ENCODE measurements around the gene SRPK1.

SRPK1 gene

DNA sequence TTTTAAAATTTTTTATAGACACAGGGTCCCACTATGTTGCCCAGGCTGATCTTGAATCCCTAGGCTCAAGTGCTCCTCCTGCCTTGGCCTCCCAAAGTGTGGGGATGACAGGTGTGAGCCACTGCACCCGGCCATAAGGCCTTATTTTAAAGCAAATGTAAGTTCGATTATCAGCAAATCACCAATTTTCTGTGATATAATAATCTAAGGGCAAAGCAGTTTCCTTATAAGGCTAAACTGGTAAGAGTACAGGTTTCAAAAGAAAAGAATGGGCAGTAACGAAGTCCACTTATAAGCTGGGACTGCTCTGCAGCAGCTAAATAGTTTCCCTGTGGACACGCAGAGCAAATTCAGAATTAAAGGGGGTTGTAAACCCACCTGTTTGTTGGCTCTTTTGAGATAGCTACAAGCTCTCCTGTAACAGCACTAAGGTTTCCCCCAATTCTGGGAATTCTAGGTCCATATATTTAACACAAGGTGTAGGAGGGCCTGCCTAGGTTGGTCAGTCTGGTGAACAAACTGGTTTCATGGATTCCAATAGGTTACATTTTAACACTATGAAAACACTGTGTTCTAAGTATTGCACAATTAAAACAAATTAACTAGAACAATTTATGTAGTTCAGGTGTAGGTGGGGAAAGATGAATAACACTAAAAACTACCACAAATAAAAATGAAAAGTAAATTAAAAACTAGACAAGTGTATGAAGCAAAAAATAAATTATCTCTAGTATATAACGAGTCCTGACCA is 89.5 kb downstream of the SRPK1 start:
- no peak for DNase-seq (ENCODE audit: low read depth, low spot score)
- TF ChIP-seq POLR2AphosphoS5 (IDR thresholded peaks at IDR 0.05; ENCODE audit: borderline replicate concordance, low read depth, low read length) (no peak), FOXP2 (optimal IDR thresholded peaks at IDR 0.05; ENCODE audit: control extremely low read depth, extremely low read length, insufficient read depth) (no peak), EZH2 (IDR thresholded peaks at IDR 0.05) (no peak)
- peaks cover 19% of the 10 kb centered on the region for H3K36me3 ChIP-seq (ENCODE audit: insufficient read depth, low read length)

DNA sequence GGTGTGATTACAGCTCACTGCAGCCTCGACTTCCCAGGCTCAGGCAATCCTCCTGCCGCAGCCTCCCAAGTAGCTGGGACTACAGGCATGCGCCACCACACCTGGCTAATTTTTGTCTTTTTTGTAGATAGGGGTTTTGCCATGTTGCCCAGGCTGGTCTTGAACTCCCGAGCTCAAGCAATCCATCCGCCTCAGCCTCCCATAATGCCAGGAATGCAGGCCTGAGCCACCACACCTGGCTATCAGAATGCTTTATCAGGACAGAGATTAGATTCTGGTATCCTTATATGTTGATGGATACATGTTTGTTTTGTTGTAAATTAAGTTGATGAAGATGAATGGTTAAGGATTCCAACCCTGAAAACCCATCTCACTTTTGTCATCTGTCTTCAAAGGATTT is 91.6 kb downstream of the SRPK1 start:
- H3K9ac ChIP-seq (ENCODE audit: insufficient read length): no peak overlapping the region
- DNase-seq (ENCODE audit: low read depth, low spot score): no peak
- H3K9me3 ChIP-seq (ENCODE audit: low read depth, low read length): no peaks in the 10 kb centered on the region
- peaks cover 11% of the 10 kb centered on the region for H3K36me3 ChIP-seq (ENCODE audit: insufficient read depth, low read length)
- TF ChIP-seq POLR2AphosphoS5 (IDR thresholded peaks at IDR 0.05; ENCODE audit: borderline replicate concordance, low read depth, low read length): no peak
- no peak for TF ChIP-seq FOXP2 (optimal IDR thresholded peaks at IDR 0.05; ENCODE audit: control extremely low read depth, extremely low read length, insufficient read depth)
- TF ChIP-seq EZH2 (IDR thresholded peaks at IDR 0.05): no peak
- no peak overlapping the region for H3K4me3 ChIP-seq
- H3K27ac ChIP-seq: no peak overlapping the region

More for the DNA sequence above, 89.5 kb downstream of the SRPK1 start:
- Histone ChIP-seq H3K9me3 (ENCODE audit: low read depth, low read length) (no peaks in the 10 kb centered on the region), H3K4me3 (no peak overlapping the region), H3K9ac (ENCODE audit: insufficient read length) (no peak overlapping the region), H3K27ac (no peak overlapping the region)

DNA sequence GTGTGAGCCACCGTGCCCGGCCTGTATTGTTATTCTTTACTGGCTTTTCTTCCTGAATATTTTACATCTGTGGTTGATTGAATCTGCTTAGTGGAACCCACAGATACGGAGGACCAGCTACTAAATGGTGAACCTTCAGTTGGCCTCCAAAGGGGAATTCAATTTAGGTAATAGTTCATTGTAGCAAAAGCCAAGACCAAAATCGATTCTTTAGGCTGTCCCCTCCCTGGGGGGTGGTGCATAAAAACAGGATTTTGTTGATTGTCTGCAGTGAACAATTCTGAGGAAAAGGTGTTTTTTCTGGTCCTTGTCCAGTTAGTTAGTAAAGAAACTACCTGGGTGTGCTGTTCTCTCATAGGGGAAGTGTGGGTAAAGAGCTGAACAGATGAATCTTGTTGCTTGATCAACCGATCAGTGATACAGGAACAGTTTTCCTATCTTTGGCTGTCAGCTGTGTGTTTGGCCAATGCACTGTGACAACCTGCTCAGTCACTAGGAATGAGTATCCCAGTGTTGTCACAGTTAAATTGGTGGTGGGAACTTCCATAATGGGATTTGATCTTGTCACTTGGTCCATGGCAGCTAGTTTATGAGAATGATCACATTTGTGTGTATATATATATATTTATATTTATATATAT is 96.2 kb downstream of the SRPK1 start:
- Histone ChIP-seq H3K9me3 (ENCODE audit: low read depth, low read length) (no peaks in the 10 kb centered on the region), H3K36me3 (ENCODE audit: insufficient read depth, low read length) (no peaks in the 10 kb centered on the region), H3K4me3 (no peak overlapping the region), H3K27ac (no peak overlapping the region), H3K9ac (ENCODE audit: insufficient read length) (no peak overlapping the region)
- no peak for DNase-seq (ENCODE audit: low read depth, low spot score)
- TF ChIP-seq POLR2AphosphoS5 (IDR thresholded peaks at IDR 0.05; ENCODE audit: borderline replicate concordance, low read depth, low read length) (no peak), EZH2 (IDR thresholded peaks at IDR 0.05) (no peak), FOXP2 (optimal IDR thresholded peaks at IDR 0.05; ENCODE audit: control extremely low read depth, extremely low read length, insufficient read depth) (no peak)

DNA sequence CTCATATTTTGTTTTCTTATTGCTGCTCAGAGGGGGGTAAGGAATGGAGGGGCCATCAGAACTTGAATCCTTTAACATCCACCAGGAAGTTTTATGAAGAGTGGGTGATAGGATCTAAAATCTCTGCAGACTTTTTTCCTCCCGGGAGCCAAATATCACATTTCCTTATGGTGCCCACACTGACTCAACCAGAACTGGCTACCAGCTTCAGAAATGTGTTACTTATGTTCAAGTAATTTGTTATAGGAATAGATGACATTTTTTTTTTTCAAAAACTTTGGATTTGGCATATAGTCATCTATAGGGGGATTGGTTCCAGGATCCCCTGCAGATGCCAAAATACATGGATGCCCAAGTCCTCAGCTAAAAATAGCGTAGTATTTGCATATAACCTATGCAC is 97.3 kb downstream of the SRPK1 start:
- DNase-seq (ENCODE audit: low read depth, low spot score): no peak
- no peaks in the 10 kb centered on the region for H3K9me3 ChIP-seq (ENCODE audit: low read depth, low read length)
- no peaks in the 10 kb centered on the region for H3K36me3 ChIP-seq (ENCODE audit: insufficient read depth, low read length)
- TF ChIP-seq POLR2AphosphoS5 (IDR thresholded peaks at IDR 0.05; ENCODE audit: borderline replicate concordance, low read depth, low read length): no peak
- no peak for TF ChIP-seq EZH2 (IDR thresholded peaks at IDR 0.05)
- no peak for TF ChIP-seq FOXP2 (optimal IDR thresholded peaks at IDR 0.05; ENCODE audit: control extremely low read depth, extremely low read length, insufficient read depth)
- no peak overlapping the region for H3K9ac ChIP-seq (ENCODE audit: insufficient read length)
- no peak overlapping the region for H3K4me3 ChIP-seq
- H3K27ac ChIP-seq: no peak overlapping the region

DNA sequence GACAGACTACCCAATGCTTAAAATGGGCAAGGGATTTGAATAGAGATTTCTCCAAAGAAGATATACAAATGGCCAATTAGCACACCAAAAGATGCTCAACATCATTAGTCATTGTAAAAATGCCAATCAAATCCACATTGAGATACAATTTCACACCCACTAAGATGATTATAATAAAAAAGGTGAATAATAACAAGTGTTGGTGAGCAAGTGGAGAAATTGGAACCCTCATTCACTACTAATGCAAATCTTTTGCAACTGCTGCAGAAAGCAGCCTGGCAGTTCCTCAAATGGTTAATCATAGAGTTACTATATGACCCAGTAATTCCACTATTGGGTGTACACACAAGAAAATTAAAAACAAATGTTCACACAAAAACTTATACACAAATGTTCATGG is 103.4 kb downstream of the SRPK1 start:
- no peaks in the 10 kb centered on the region for H3K9me3 ChIP-seq (ENCODE audit: low read depth, low read length)
- no peak overlapping the region for H3K27ac ChIP-seq
- H3K4me3 ChIP-seq: no peak overlapping the region
- no peaks in the 10 kb centered on the region for H3K36me3 ChIP-seq (ENCODE audit: insufficient read depth, low read length)
- no peak for DNase-seq (ENCODE audit: low read depth, low spot score)
- TF ChIP-seq EZH2 (IDR thresholded peaks at IDR 0.05) (no peak), FOXP2 (optimal IDR thresholded peaks at IDR 0.05; ENCODE audit: control extremely low read depth, extremely low read length, insufficient read depth) (no peak), POLR2AphosphoS5 (IDR thresholded peaks at IDR 0.05; ENCODE audit: borderline replicate concordance, low read depth, low read length) (no peak)
- H3K9ac ChIP-seq (ENCODE audit: insufficient read length): no peak overlapping the region

DNA sequence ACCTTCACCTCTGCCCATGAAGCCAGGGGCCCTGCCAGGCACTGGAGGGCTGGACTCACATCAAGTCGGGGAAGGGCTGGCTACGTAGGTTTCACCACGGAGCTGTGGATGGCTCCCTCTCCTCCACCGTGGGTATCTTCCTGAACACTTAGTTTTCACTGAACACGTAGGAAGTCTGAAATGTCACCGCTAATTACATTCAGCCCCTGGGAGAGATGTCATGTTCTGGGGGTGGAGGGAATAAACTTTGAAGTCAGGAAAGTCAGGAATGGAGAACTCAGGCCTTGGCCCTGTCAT is 109.3 kb downstream of the SRPK1 start:
- H3K4me3 ChIP-seq: no peak overlapping the region
- no peak for DNase-seq (ENCODE audit: low read depth, low spot score)
- H3K27ac ChIP-seq: no peak overlapping the region
- TF ChIP-seq EZH2 (IDR thresholded peaks at IDR 0.05): no peak
- TF ChIP-seq POLR2AphosphoS5 (IDR thresholded peaks at IDR 0.05; ENCODE audit: borderline replicate concordance, low read depth, low read length): no peak
- TF ChIP-seq FOXP2 (optimal IDR thresholded peaks at IDR 0.05; ENCODE audit: control extremely low read depth, extremely low read length, insufficient read depth): no peak
- no peaks in the 10 kb centered on the region for H3K36me3 ChIP-seq (ENCODE audit: insufficient read depth, low read length)
- H3K9me3 ChIP-seq (ENCODE audit: low read depth, low read length): no peaks in the 10 kb centered on the region
- H3K9ac ChIP-seq (ENCODE audit: insufficient read length): no peak overlapping the region

DNA sequence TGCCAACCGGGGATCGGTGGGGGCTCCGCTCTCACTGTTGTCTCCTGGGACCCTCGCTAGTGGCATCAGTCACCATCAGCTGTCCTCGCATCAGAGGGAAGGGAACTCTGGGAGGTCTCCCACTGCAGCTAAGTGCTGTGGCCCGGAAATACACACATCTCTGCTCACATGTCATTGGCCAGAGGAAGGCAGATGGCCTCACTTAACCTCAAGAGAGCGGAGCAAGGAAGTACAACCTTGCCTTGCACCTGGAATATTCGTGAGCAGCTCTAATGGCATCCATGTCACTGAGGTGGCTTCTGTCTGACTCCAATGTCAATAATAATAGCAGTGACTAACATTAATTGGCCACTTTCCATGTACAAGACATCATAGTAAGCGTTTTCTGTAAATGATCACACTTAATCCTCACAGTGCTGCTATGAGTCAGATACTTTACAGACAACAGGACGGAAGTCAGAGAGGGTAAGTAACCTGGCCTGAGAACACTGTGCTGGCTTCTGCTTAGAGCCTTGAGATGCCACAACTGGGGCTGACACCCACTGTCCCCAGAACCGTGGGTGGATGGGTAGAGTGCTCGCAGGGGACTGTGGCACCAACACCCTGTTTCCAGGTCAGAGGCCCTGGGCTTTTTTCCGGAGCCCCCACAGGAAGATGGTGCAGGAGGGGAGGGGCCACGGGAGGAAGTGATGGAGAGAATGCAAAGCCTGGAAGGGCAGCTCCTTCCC is 109.8 kb downstream of the SRPK1 start:
- no peak overlapping the region for H3K27ac ChIP-seq
- TF ChIP-seq POLR2AphosphoS5 (IDR thresholded peaks at IDR 0.05; ENCODE audit: borderline replicate concordance, low read depth, low read length) (no peak), EZH2 (IDR thresholded peaks at IDR 0.05) (no peak), FOXP2 (optimal IDR thresholded peaks at IDR 0.05; ENCODE audit: control extremely low read depth, extremely low read length, insufficient read depth) (no peak)
- H3K9me3 ChIP-seq (ENCODE audit: low read depth, low read length): no peaks in the 10 kb centered on the region
- no peak overlapping the region for H3K4me3 ChIP-seq
- DNase-seq (ENCODE audit: low read depth, low spot score): no peak
- no peaks in the 10 kb centered on the region for H3K36me3 ChIP-seq (ENCODE audit: insufficient read depth, low read length)
- H3K9ac ChIP-seq (ENCODE audit: insufficient read length): no peak overlapping the region

DNA sequence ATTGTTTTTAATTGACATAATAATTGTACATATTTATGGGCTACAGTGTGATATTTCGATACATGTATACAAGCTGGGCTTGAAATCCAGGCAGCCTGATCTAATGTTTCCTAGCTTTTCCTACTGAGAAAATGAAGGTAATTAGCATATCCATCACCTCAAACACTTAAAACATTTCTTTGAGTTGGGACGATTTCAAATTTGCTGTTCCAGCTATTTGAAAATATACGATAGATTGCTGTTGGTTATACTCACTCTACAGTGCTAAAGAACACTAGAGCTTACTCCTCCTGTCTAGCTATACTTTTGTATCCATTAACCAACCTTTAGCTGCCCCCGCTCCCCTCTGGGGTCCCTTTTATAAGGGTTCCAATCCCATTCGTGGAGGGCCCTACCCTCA is 111.1 kb downstream of the SRPK1 start:
- Histone ChIP-seq H3K9ac (ENCODE audit: insufficient read length) (no peak overlapping the region), H3K4me3 (no peak overlapping the region), H3K36me3 (ENCODE audit: insufficient read depth, low read length) (no peaks in the 10 kb centered on the region), H3K9me3 (ENCODE audit: low read depth, low read length) (no peaks in the 10 kb centered on the region), H3K27ac (no peak overlapping the region)
- TF ChIP-seq POLR2AphosphoS5 (IDR thresholded peaks at IDR 0.05; ENCODE audit: borderline replicate concordance, low read depth, low read length): no peak
- TF ChIP-seq EZH2 (IDR thresholded peaks at IDR 0.05): no peak
- no peak for TF ChIP-seq FOXP2 (optimal IDR thresholded peaks at IDR 0.05; ENCODE audit: control extremely low read depth, extremely low read length, insufficient read depth)
- DNase-seq (ENCODE audit: low read depth, low spot score): no peak

Measured in SK-N-MC (cell line).